Mesendoderm (in vitro differentiated cells): ENCODE measurements around the gene GRIK1.

Experiments used
- DNase-seq: peaks from one replicate; pipeline ENCODE4 v3.0.0; 2013
- H2AK5ac ChIP-seq: 2 replicates; pipeline ENCODE4 v1.6.1; 2013; ENCODE audit warnings: low read length, inconsistent platforms
- H2BK120ac ChIP-seq: 2 replicates; pipeline ENCODE4 v1.6.1; 2013; ENCODE audit warnings: low read depth, mild to moderate bottlenecking, low read length, moderate library complexity, mixed read lengths
- H2BK15ac ChIP-seq: replicated peaks from 2 replicates; pipeline ENCODE4 v1.6.1; 2013; ENCODE audit warnings: low read depth, mild to moderate bottlenecking, moderate library complexity
- H2BK5ac ChIP-seq: 2 replicates; pipeline ENCODE4 v1.6.1; 2013; ENCODE audit warnings: low read length, inconsistent platforms
- H3K18ac ChIP-seq: 2 replicates; pipeline ENCODE4 v1.6.1; 2013; ENCODE audit warnings: mild to moderate bottlenecking, low read length, mixed read lengths
- H3K23ac ChIP-seq: one replicate; pipeline ENCODE4 v1.6.1; 2013; ENCODE audit warnings: low read length
- H3K27ac ChIP-seq: 2 replicates; pipeline ENCODE4 v1.5.1; 2013; ENCODE audit warnings: low read depth, mild to moderate bottlenecking, inconsistent platforms, low read length, moderate library complexity
- H3K27me3 ChIP-seq: 2 replicates; pipeline ENCODE4 v1.6.1; 2013; ENCODE audit warnings: low read length, control low read depth, mild to moderate bottlenecking, inconsistent platforms; ENCODE audit not compliant: insufficient read depth, poor library complexity
- H3K36me3 ChIP-seq: 2 replicates; pipeline ENCODE4 v1.6.1; 2013; ENCODE audit warnings: low read length, inconsistent platforms; ENCODE audit not compliant: control insufficient read depth, insufficient read depth
- H3K4ac ChIP-seq: one replicate; pipeline ENCODE4 v1.6.1; 2013; ENCODE audit warnings: low read depth, mild to moderate bottlenecking, low read length, moderate library complexity
- H3K4me1 ChIP-seq: 2 replicates; pipeline ENCODE4 v1.6.1; 2013; ENCODE audit warnings: low read depth, low read length, inconsistent platforms; ENCODE audit not compliant: control insufficient read depth
- H3K4me2 ChIP-seq: 2 replicates; pipeline ENCODE4 v1.6.1; 2013; ENCODE audit warnings: low read length
- H3K4me3 ChIP-seq: 2 replicates; pipeline ENCODE4 v1.5.1; 2013; ENCODE audit warnings: mild to moderate bottlenecking, low read length
- H3K56ac ChIP-seq: one replicate; pipeline ENCODE4 v1.6.1; 2013; ENCODE audit warnings: low read length
- H3K79me1 ChIP-seq: 2 replicates; pipeline ENCODE4 v1.6.1; 2013; ENCODE audit warnings: low read length, inconsistent platforms
- H3K79me2 ChIP-seq: 2 replicates; pipeline ENCODE4 v1.6.1; 2013; ENCODE audit warnings: mild to moderate bottlenecking, low read length; ENCODE audit not compliant: control insufficient read depth, insufficient read depth
- H3K9ac ChIP-seq: 2 replicates; pipeline ENCODE4 v1.6.1; 2013; ENCODE audit warnings: low read length, inconsistent platforms
- H4K5ac ChIP-seq: one replicate; pipeline ENCODE4 v1.6.1; 2013; ENCODE audit warnings: low read length
- H4K8ac ChIP-seq: one replicate; pipeline ENCODE4 v1.6.1; 2013; ENCODE audit warnings: low read depth, mild to moderate bottlenecking, control low read depth, low read length, moderate library complexity
- WGBS: extraction: QIAGEN DNeasy Blood & Tissue Kit; methylation state at CpG from one replicate; pipeline ENCODE4 v1.1.7; 2013; ENCODE audit warnings: low lambda C conversion rate, missing lambda C conversion rate; ENCODE audit not compliant: insufficient coverage; ENCODE audit errors: extremely low coverage; 5-methylcytosine and 5-hydroxymethylcytosine counted together

Gene GRIK1

GRCh38 chr21:29888437-29888836 lies 51.4 kb downstream of the GRIK1 start:
- Histone ChIP-seq H3K79me1 (no peaks in the 10 kb centered on the region), H3K4me1 (no peaks in the 10 kb centered on the region), H2AK5ac (no peak overlapping the region), H2BK15ac (no peak overlapping the region), H3K4me2 (no peak overlapping the region), H3K4ac (no peak overlapping the region), H3K27me3 (no peaks in the 10 kb centered on the region), H3K79me2 (no peaks in the 10 kb centered on the region), H3K4me3 (no peak overlapping the region), H3K56ac (no peak overlapping the region), H3K9ac (no peak overlapping the region), H3K27ac (no peak overlapping the region), H3K36me3 (no peaks in the 10 kb centered on the region), H2BK5ac (no peak overlapping the region), H3K23ac (no peak overlapping the region), H3K18ac (no peak overlapping the region), H2BK120ac (no peak overlapping the region), H4K8ac (no peak overlapping the region), H4K5ac (no peak overlapping the region)
- WGBS, result no CpG with 5 or more reads among the region's 2 CpGs
- DNase-seq, result no peak

- no peak overlapping the region for H3K4me2 ChIP-seq
- no peaks in the 10 kb centered on the region for H3K27me3 ChIP-seq
- no peaks in the 10 kb centered on the region for H3K79me2 ChIP-seq
- no peaks in the 10 kb centered on the region for H3K36me3 ChIP-seq
- no peak overlapping the region for H3K9ac ChIP-seq
- no peak overlapping the region for H3K23ac ChIP-seq
- H2AK5ac ChIP-seq, result no peak overlapping the region
- H2BK5ac ChIP-seq, result no peak overlapping the region
- no peak overlapping the region for H3K56ac ChIP-seq
- H2BK15ac ChIP-seq, result no peak overlapping the region
- no peak overlapping the region for H3K4ac ChIP-seq
- no peak overlapping the region for H3K18ac ChIP-seq
- H3K79me1 ChIP-seq, result no peaks in the 10 kb centered on the region
- H4K5ac ChIP-seq, result no peak overlapping the region
- DNase-seq, result no peak
- no peak overlapping the region for H4K8ac ChIP-seq
- no peak overlapping the region for H3K4me3 ChIP-seq
- no peaks in the 10 kb centered on the region for H3K4me1 ChIP-seq
- H3K27ac ChIP-seq, result no peak overlapping the region
- no peak overlapping the region for H2BK120ac ChIP-seq
Measured at GRCh38 chr21:29887313-29888009, 52.3 kb downstream of the GRIK1 start.

DNA sequence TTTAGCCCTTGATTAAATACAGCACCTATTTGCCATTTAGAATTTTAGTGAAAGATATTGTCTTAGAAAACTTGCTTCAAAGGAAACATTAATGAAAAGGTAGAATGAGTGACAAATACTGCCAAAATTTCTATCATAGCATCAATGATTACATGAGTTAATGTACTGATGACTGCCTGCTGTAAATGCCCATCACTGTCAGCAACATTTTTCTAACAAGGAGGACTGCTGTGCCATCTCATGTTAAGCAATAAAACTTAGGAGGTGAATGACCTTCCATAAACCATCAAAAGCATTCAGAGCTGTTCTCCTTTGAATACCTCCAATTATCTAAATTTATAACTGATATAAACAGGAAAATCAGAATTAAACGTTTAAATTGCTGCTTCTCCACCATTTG lies 54.3 kb downstream of the GRIK1 start:
- Histone ChIP-seq H3K4me2 (no peak overlapping the region), H3K9ac (no peak overlapping the region), H4K5ac (no peak overlapping the region), H3K4ac (no peak overlapping the region), H2BK120ac (no peak overlapping the region), H3K79me2 (no peaks in the 10 kb centered on the region), H2AK5ac (no peak overlapping the region), H3K56ac (no peak overlapping the region), H3K27ac (no peak overlapping the region), H3K23ac (no peak overlapping the region), H3K79me1 (no peaks in the 10 kb centered on the region), H3K4me1 (no peaks in the 10 kb centered on the region), H2BK15ac (no peak overlapping the region), H3K18ac (no peak overlapping the region), H2BK5ac (no peak overlapping the region), H3K4me3 (no peak overlapping the region), H4K8ac (no peak overlapping the region), H3K27me3 (no peaks in the 10 kb centered on the region), H3K36me3 (no peaks in the 10 kb centered on the region)
- DNase-seq, result no peak
- no CpG with 5 or more reads among the region's 1 CpG for WGBS

- no peak overlapping the region for H3K18ac ChIP-seq
- no peak overlapping the region for H2AK5ac ChIP-seq
- DNase-seq, result no peak
- no peak overlapping the region for H3K9ac ChIP-seq
- no peak overlapping the region for H4K5ac ChIP-seq
- no peak overlapping the region for H3K23ac ChIP-seq
- no peaks in the 10 kb centered on the region for H3K79me1 ChIP-seq
- WGBS, result no CpG with 5 or more reads among the region's 1 CpG
- H3K4me1 ChIP-seq, result no peaks in the 10 kb centered on the region
- H3K4me2 ChIP-seq, result no peak overlapping the region
- H2BK15ac ChIP-seq, result no peak overlapping the region
- no peaks in the 10 kb centered on the region for H3K79me2 ChIP-seq
- no peak overlapping the region for H4K8ac ChIP-seq
- H2BK120ac ChIP-seq, result no peak overlapping the region
- H3K56ac ChIP-seq, result no peak overlapping the region
- H3K27me3 ChIP-seq, result no peaks in the 10 kb centered on the region
- no peak overlapping the region for H3K4ac ChIP-seq
- H3K4me3 ChIP-seq, result no peak overlapping the region
- no peaks in the 10 kb centered on the region for H3K36me3 ChIP-seq
- H3K27ac ChIP-seq, result no peak overlapping the region
- no peak overlapping the region for H2BK5ac ChIP-seq
Measured at GRCh38 chr21:29875873-29876272, 63.9 kb downstream of the GRIK1 start.

DNA sequence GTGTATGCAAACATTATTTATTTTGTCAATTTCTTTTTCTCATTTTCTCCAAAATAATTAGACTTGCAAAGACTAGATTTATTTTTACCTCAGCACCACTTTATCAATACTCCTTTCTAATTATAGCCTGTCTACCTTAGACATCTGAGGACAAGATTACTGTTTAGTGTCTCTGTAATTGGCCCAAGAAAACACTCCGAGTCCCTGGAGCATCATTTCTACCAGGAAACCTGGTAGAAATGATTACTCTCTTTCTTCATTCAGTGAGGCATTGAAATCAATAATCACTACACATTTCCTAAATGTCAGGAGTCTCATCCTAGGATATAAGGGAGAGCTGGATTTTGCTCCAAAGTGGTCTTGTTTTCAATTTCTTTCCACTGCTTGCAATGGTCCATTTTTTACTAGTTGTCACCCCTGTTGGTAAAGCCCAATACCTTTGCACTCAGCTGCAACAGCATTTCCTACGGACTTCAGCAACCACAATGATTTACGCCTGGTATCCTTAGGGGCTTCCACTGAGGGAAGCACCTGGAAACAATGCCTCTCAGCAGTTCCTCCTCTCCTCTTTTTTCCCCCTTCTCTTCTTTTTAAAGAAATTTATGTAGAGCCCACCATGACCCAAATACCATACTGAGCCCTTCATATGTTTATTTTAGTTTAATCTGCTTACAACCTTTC lies 64.6 kb downstream of the GRIK1 start:
- Histone ChIP-seq H3K79me1 (no peaks in the 10 kb centered on the region), H3K56ac (no peak overlapping the region)

GRCh38 chr21:29873908-29874307 lies 65.9 kb downstream of the GRIK1 start:
- Histone ChIP-seq H3K18ac (no peak overlapping the region), H2BK5ac (no peak overlapping the region), H3K4me1 (no peaks in the 10 kb centered on the region), H2BK15ac (no peak overlapping the region), H3K36me3 (no peaks in the 10 kb centered on the region), H3K27ac (no peak overlapping the region), H3K79me1 (no peaks in the 10 kb centered on the region), H2AK5ac (no peak overlapping the region), H3K23ac (no peak overlapping the region), H3K9ac (no peak overlapping the region), H4K5ac (no peak overlapping the region), H3K4me3 (no peak overlapping the region), H4K8ac (no peak overlapping the region), H3K4ac (no peak overlapping the region), H2BK120ac (no peak overlapping the region), H3K4me2 (no peak overlapping the region), H3K79me2 (no peaks in the 10 kb centered on the region), H3K27me3 (no peaks in the 10 kb centered on the region), H3K56ac (no peak overlapping the region)
- WGBS, result no CpG with 5 or more reads among the region's 12 CpGs
- peak; percentile 4 for DNase-seq

More for the DNA sequence above, 64.6 kb downstream of the GRIK1 start:
- H3K4me3 ChIP-seq, result no peak overlapping the region
- H3K23ac ChIP-seq, result no peak overlapping the region
- H3K36me3 ChIP-seq, result no peaks in the 10 kb centered on the region
- no peak overlapping the region for H3K4ac ChIP-seq
- no peak overlapping the region for H3K9ac ChIP-seq
- no peak overlapping the region for H2BK15ac ChIP-seq
- H2AK5ac ChIP-seq, result no peak overlapping the region
- no peak overlapping the region for H2BK5ac ChIP-seq
- no peak for DNase-seq
- WGBS, result no CpG with 5 or more reads among the region's 3 CpGs
- H3K27ac ChIP-seq, result no peak overlapping the region
- H3K79me2 ChIP-seq, result no peaks in the 10 kb centered on the region
- H3K18ac ChIP-seq, result no peak overlapping the region
- no peak overlapping the region for H4K8ac ChIP-seq
- no peak overlapping the region for H3K4me2 ChIP-seq
- no peak overlapping the region for H2BK120ac ChIP-seq
- H4K5ac ChIP-seq, result no peak overlapping the region
- no peaks in the 10 kb centered on the region for H3K4me1 ChIP-seq
- H3K27me3 ChIP-seq, result no peaks in the 10 kb centered on the region
